Measurements from ENCODE around the gene MLLT3.
A peak's percentile ranks its signal among the peaks of the same experiment; 100 is the strongest.

MLLT3 gene

GRCh38 chr9:20624201-20625002 is 2.1 kb upstream of the MLLT3 start:
- DNase-seq: peak; percentile 50 to 62

GRCh38 chr9:20623748-20624124 is 1.4 kb upstream of the MLLT3 start:
- DNase-seq: no peak

GRCh38 chr9:20623021-20623747 is 885 bp upstream of the MLLT3 start:
- peak; percentile 58 to 77 for DNase-seq

GRCh38 chr9:20621471-20622329 is 599 bp downstream of the MLLT3 start:
- DNase-seq: peak; percentile 80 to 85

GRCh38 chr9:20620650-20621470 is 1.4 kb downstream of the MLLT3 start:
- DNase-seq: peak; percentile 47 to 60

- no peak for DNase-seq
Measured at GRCh38 chr9:20619487-20620200, 2.7 kb downstream of the MLLT3 start.

- DNase-seq: no peak
Measured at GRCh38 chr9:20618361-20618802, 3.9 kb downstream of the MLLT3 start.

GRCh38 chr9:20616808-20617207 is 5.5 kb downstream of the MLLT3 start:
- no peak for DNase-seq

GRCh38 chr9:20614602-20615216 is 7.6 kb downstream of the MLLT3 start:
- no peak for DNase-seq

GRCh38 chr9:20611691-20612287 is 10.5 kb downstream of the MLLT3 start:
- DNase-seq: peak in 1 of 2 donors; percentile 24

GRCh38 chr9:20610591-20610990 is 11.7 kb downstream of the MLLT3 start:
- DNase-seq: no peak

GRCh38 chr9:20608582-20608981 is 13.7 kb downstream of the MLLT3 start:
- DNase-seq: no peak

GRCh38 chr9:20606652-20607051 is 15.6 kb downstream of the MLLT3 start:
- no peak for DNase-seq

GRCh38 chr9:20604562-20604961 is 17.7 kb downstream of the MLLT3 start:
- peak in 1 of 2 donors; percentile 18 for DNase-seq

- no peak for DNase-seq
Measured at GRCh38 chr9:20603524-20604268, 18.6 kb downstream of the MLLT3 start.

GRCh38 chr9:20601292-20601691 is 21.0 kb downstream of the MLLT3 start:
- DNase-seq: no peak

GRCh38 chr9:20599195-20599594 is 23.1 kb downstream of the MLLT3 start:
- DNase-seq: no peak

- DNase-seq: no peak
Measured at GRCh38 chr9:20598367-20598766, 23.9 kb downstream of the MLLT3 start.

GRCh38 chr9:20597862-20598261 is 24.4 kb downstream of the MLLT3 start:
- no peak for DNase-seq

- no peak for DNase-seq
Measured at GRCh38 chr9:20594608-20595007, 27.7 kb downstream of the MLLT3 start.

Measured in CD4-positive, alpha-beta T cell treated with Interleukin-4 for 1 hour (primary cell).